Measurements from ENCODE around the gene PNKP.

DNA sequence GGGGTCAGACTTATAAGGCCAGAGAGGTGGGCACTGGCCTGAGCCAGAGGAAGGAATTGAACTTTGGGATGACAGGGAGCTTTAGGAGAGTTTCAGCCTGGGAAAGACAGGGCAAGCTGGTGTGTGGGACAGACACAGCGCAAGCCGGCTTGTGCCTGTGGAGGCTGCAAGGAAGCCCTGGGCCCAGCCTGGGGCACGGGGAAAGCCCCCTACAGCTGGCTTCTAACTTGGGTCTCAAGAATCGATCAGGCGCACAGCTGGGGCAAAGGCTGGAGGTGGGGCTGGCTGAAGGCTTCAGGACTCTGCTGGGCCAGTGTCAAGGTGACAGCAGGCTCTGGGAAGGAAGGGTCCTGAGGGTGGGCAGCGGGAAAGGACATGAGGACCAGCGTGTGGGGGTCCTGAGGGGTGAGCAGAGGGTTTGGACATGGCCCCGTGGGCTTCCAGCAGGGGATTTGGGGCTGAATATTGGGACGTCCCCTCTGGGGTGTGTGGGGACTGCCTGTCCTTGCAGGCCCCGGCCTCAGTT is 13.5 kb downstream of the PNKP start:
- TF ChIP-seq, protein P1, sequence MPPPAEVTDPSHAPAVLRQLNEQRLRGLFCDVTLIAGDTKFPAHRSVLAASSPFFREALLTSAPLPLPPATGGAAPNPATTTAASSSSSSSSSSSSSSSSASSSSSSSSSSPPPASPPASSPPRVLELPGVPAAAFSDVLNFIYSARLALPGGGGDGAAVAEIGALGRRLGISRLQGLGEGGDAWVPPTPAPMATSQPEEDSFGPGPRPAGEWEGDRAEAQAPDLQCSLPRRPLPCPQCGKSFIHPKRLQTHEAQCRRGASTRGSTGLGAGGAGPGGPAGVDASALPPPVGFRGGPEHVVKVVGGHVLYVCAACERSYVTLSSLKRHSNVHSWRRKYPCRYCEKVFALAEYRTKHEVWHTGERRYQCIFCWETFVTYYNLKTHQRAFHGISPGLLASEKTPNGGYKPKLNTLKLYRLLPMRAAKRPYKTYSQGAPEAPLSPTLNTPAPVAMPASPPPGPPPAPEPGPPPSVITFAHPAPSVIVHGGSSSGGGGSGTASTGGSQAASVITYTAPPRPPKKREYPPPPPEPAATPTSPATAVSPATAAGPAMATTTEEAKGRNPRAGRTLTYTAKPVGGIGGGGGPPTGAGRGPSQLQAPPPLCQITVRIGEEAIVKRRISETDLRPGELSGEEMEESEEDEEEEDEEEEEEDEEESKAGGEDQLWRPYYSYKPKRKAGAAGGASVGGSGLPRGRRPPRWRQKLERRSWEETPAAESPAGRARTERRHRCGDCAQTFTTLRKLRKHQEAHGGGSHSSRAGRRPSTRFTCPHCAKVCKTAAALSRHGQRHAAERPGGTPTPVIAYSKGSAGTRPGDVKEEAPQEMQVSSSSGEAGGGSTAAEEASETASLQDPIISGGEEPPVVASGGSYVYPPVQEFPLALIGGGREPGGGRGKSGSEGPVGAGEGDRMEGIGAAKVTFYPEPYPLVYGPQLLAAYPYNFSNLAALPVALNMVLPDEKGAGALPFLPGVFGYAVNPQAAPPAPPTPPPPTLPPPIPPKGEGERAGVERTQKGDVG (CRISPR knock-in tag; IDR thresholded peaks at IDR 0.05): no peak
- TF ChIP-seq RAD21 (IDR thresholded peaks at IDR 0.05; ENCODE audit: insufficient read depth, low read depth, low read length): no peak
- TF ChIP-seq KDM1A (IDR thresholded peaks at IDR 0.05; ENCODE audit: borderline replicate concordance): no peak
- TF ChIP-seq EZH2 (IDR thresholded peaks at IDR 0.05; ENCODE audit: borderline replicate concordance, control insufficient read depth, low read depth, low read length): no peak
- TF ChIP-seq NFYB (IDR thresholded peaks at IDR 0.05; ENCODE audit: insufficient read depth, low read depth, low read length): no peak
- no peak for TF ChIP-seq MYB (IDR thresholded peaks at IDR 0.05; ENCODE audit: borderline replicate concordance, low read depth, low read length)
- TF ChIP-seq RB1 (IDR thresholded peaks at IDR 0.05; ENCODE audit: borderline replicate concordance): no peak
- TF ChIP-seq, protein P2, sequence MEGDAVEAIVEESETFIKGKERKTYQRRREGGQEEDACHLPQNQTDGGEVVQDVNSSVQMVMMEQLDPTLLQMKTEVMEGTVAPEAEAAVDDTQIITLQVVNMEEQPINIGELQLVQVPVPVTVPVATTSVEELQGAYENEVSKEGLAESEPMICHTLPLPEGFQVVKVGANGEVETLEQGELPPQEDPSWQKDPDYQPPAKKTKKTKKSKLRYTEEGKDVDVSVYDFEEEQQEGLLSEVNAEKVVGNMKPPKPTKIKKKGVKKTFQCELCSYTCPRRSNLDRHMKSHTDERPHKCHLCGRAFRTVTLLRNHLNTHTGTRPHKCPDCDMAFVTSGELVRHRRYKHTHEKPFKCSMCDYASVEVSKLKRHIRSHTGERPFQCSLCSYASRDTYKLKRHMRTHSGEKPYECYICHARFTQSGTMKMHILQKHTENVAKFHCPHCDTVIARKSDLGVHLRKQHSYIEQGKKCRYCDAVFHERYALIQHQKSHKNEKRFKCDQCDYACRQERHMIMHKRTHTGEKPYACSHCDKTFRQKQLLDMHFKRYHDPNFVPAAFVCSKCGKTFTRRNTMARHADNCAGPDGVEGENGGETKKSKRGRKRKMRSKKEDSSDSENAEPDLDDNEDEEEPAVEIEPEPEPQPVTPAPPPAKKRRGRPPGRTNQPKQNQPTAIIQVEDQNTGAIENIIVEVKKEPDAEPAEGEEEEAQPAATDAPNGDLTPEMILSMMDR (IDR thresholded peaks at IDR 0.05 in 2 of 3, conservative IDR thresholded peaks at IDR 0.05 in 1 of 3; ENCODE audit: control insufficient read depth in 2 of 3, extremely low read depth in 1 of 3, insufficient read depth in 1 of 3, low read depth in 3 of 3, low read length in 3 of 3): no peak
- no peak for TF ChIP-seq BACH1 (IDR thresholded peaks at IDR 0.05; ENCODE audit: borderline replicate concordance)
- no peak for TF ChIP-seq FOXK2 (IDR thresholded peaks at IDR 0.05)
